Ovary (tissue), 3 donors: Measurements from ENCODE around the gene PHF21B.

Source experiments
- CTCF ChIP-seq, 3 donors: fragments of 450-650 bp in 2 of 3; fragments of 200-600 bp in 1 of 3; IDR thresholded peaks; one replicate each; pipeline versions ENCODE4 v1.5.1 to v1.8.0; 2016 to 2022; ENCODE audit warnings: antibody characterized with exemption in 3 of 3, mild to moderate bottlenecking in 1 of 3
- EP300 ChIP-seq: sonication (generic); formaldehyde crosslinking; IDR thresholded peaks from one replicate; pipeline ENCODE4 v1.6.1; 2017; ENCODE audit warnings: antibody characterized with exemption
- POLR2A ChIP-seq: fragments of 450-650 bp; IDR thresholded peaks from one replicate; pipeline ENCODE4 v1.6.1; 2017; ENCODE audit warnings: antibody characterized with exemption, mild to moderate bottlenecking, moderate library complexity
- donor health status: DM: no; HTN: no; CAD: no.

- TF ChIP-seq CTCF (IDR thresholded peaks at IDR 0.05), result no peak
- TF ChIP-seq EP300, result no peak
- TF ChIP-seq POLR2A, result no peak
Observed at GRCh38 chr22:44951510-44951816, 58.3 kb downstream of the PHF21B start.
